Measurements from ENCODE around the gene PHACTR3.

Gene PHACTR3

GRCh38 chr20:59602546-59603080 is 1.7 kb upstream of the PHACTR3 start:
- TF ChIP-seq CTCF (IDR thresholded peaks at IDR 0.05), result no peak

- TF ChIP-seq CTCF (IDR thresholded peaks at IDR 0.05), result no peak
Measured at GRCh38 chr20:59603176-59603575, 1.2 kb upstream of the PHACTR3 start.

DNA sequence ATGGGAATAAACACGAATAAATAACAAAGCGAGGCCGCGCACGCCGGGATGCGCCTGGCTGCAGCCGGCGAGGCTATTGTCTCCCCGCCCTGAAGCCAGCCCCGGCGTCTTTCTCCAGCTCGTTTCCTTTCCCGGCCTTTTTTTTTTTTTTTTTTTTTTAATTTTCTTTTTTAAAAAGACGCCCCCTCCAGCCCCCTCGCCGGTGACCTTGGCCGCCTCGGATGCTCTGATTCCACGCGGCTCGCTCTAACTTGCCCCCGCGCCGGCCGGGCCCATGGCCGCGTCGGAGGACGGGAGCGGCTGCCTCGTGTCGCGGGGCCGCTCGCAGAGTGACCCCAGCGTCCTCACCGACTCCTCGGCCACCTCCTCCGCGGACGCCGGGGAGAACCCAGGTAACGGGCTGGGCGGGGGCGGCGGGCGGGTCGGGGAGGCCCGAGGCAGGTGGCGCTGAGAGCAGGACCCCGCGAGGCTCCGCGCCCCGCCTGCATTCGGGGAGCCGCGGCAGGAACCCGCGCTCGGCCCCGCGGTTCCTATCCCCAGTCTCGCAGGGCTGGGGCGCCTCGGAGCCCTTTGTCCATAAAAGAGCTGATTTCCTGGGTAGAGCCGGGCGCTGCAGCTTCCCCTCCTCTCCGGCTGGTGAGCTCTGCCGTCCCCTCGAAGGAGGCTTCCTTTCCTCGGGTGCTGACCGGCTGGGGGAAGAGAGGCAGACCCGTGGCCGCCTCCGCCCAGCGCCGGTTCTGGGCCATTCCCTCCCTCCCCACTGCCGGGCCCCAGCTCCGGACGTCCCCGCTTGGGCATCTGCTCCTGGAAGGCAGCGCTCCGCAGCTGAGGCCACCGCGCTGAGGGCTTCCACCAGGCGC is 631 bp downstream of the PHACTR3 start:
- no peak for TF ChIP-seq CTCF (IDR thresholded peaks at IDR 0.05)

GRCh38 chr20:59605601-59606364 is 1.4 kb downstream of the PHACTR3 start:
- TF ChIP-seq CTCF (IDR thresholded peaks at IDR 0.05), result no peak

- TF ChIP-seq CTCF (IDR thresholded peaks at IDR 0.05), result no peak
Measured at GRCh38 chr20:59606566-59606965, 2.2 kb downstream of the PHACTR3 start.

DNA sequence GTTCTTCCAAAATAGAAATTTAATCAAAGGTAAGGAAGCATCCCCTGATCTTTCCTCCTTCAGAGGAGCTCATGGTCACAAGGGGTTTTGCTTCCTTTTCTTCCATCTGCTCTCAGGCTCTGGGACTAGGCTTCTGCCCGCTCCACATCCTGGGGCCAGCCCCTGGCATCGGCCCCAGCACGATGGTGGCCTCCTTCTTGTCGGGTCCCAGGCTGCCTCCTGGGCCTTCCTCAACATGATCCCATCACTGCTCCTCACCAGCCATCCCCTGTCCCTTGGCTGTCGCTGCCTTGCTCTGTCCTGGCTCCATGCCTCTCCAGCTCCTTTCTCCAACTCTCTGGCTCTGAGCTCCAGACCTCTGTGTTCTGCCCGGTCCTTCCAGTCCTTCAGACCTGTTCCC is 4.1 kb downstream of the PHACTR3 start:
- TF ChIP-seq CTCF (IDR thresholded peaks at IDR 0.05), result no peak

DNA sequence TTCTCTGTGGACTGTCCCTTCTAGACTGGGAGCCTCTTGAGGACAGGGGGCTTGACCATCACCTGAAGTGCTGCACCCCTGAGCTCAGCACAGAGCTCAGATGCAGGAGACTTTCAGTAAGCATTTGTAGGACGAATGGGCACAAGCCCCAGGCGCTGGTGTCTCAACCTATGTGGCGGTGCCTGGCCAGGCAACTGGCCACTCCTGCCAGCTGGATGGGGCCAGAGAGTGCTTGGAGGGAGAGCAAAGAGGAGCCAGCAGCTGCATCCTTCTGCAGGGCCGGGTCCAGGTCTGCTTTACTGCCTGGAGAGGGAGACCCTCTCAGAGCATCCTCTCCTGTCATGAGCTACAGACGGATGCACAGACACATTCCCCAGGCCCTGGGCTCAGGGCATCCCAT is 4.5 kb downstream of the PHACTR3 start:
- no peak for TF ChIP-seq CTCF (IDR thresholded peaks at IDR 0.05)

All from LNCAP (cell line).